Caco-2 (cell line): Measurements from ENCODE around the gene NDUFC2. TPM values are rescaled to one million over a fixed set of nuclear protein-coding genes. Genes with fewer than 3 reads are reported as not detected.
"Not testable (repeated sequence)": the region's sequence is repeated elsewhere in the genome, so short reads cannot be mapped to it uniquely, and the experiment has no call there.

Experiments
- BruUV-seq: library from RNA; stranded (reverse); fragments of 400-500 nt; replicated peaks from 2 replicates; lab custom pipeline; 2021; lab: Mats Ljungman, UMichigan
- CTCF ChIA-PET: fragments of 300-600 bp; sonication (Branson Sonifier 250); formaldehyde crosslinking; loops from one replicate; lab custom pipeline; 2022; ENCODE audit warnings: antibody characterized with exemption; lab: Charles Lee
- POLR2A ChIA-PET: fragments of 300-600 bp; sonication (Branson Sonifier 250); formaldehyde crosslinking; loops from one replicate; lab custom pipeline; 2022; ENCODE audit warnings: antibody characterized with exemption; lab: Charles Lee
- DNase-seq, 2 experiments: peaks; one replicate each; pipeline versions ENCODE4 v3.0.0 to v3.0.0-alpha.2; 2020 to 2022
- H3K27me3 ChIP-seq: replicated peaks from 2 replicates; pipeline ENCODE4 v1.6.0; 2011; ENCODE audit warnings: low read length; ENCODE audit not compliant: control insufficient read depth, insufficient read depth
- H3K36me3 ChIP-seq: 2 replicates; pipeline ENCODE4 v1.5.1; 2011; ENCODE audit warnings: low read length; ENCODE audit not compliant: control insufficient read depth, insufficient read depth
- H3K4me1 ChIP-seq: fragments of 250-450 bp; sonication (Bioruptor Pico); 2 replicates; pipeline ENCODE4 v1.5.1; 2020; ENCODE audit warnings: mild to moderate bottlenecking
- H3K4me3 ChIP-seq: 2 replicates; pipeline ENCODE4 v1.5.1; 2011; ENCODE audit warnings: low read depth, mild to moderate bottlenecking, control low read depth, low read length
- H3K9me3 ChIP-seq: fragments of 250-450 bp; sonication (Bioruptor Pico); 2 replicates; pipeline ENCODE4 v1.5.1; 2020; ENCODE audit warnings: mild to moderate bottlenecking, moderate library complexity
- H3K27ac Mint-ChIP-seq: one replicate; pipeline ENCODE4 v1.8.0; 2022; ENCODE audit warnings: mixed read lengths; ENCODE audit not compliant: unreplicated experiment
- H3K27me3 Mint-ChIP-seq: one replicate; pipeline ENCODE4 v1.8.0; 2022; ENCODE audit warnings: mixed read lengths; ENCODE audit not compliant: insufficient read depth, unreplicated experiment
- H3K36me3 Mint-ChIP-seq: one replicate; pipeline ENCODE4 v1.8.0; 2022; ENCODE audit warnings: mild to moderate bottlenecking, mixed read lengths; ENCODE audit not compliant: insufficient read depth, unreplicated experiment
- H3K4me1 Mint-ChIP-seq: one replicate; pipeline ENCODE4 v1.8.0; 2022; ENCODE audit warnings: low read depth, mixed read lengths; ENCODE audit not compliant: unreplicated experiment
- H3K4me3 Mint-ChIP-seq: one replicate; pipeline ENCODE4 v1.8.0; 2022; ENCODE audit warnings: mild to moderate bottlenecking, moderate library complexity, mixed read lengths; ENCODE audit not compliant: unreplicated experiment
- H3K9me3 Mint-ChIP-seq: one replicate; pipeline ENCODE4 v1.8.0; 2022; ENCODE audit warnings: mixed read lengths; ENCODE audit not compliant: unreplicated experiment
- CTCF ChIP-seq, 2 experiments: fragments of 200-600 bp in 1 of 2; IDR thresholded peaks; 1 replicate in 1 of 2; 2 replicates in 1 of 2; pipeline versions ENCODE4 v1.5.1 to v1.8.0; 2011 to 2022; ENCODE audit warnings: antibody characterized with exemption in 1 of 2, control low read depth in 1 of 2, inconsistent platforms in 1 of 2, low read depth in 1 of 2, low read length in 1 of 2, mild to moderate bottlenecking in 1 of 2, moderate library complexity in 1 of 2; ENCODE audit not compliant: insufficient read depth in 1 of 2, severe bottlenecking in 1 of 2, unreplicated experiment in 1 of 2
- intact Hi-C: fragments of 100-400 bp; cut with micrococcal nuclease; formaldehyde crosslinking; loops from one replicate; pipeline ENCODE4 v1.10.0; 2022; ENCODE audit not compliant: unreplicated experiment
- total RNA-seq: library from RNA; stranded (reverse); gene quantifications from 2 replicates; pipeline ENCODE4 v1.2.3, GENCODE V29; 2022

NDUFC2 gene
- total RNA-seq, 1 experiment from 2014 or later = 732 TPM

GRCh38 chr11:78078218-78079167 is 1.2 kb downstream of the NDUFC2 start:
- Mint-ChIP-seq H3K27ac (peak overlapping the region; percentile 52), H3K4me3 (peak overlapping the region; percentile 76), H3K9me3 (peaks cover 13% of the 10 kb centered on the region), H3K4me1 (peaks cover 38% of the 10 kb centered on the region), H3K36me3 (peaks cover 34% of the 10 kb centered on the region), H3K27me3 (no peaks in the 10 kb centered on the region)
- intact Hi-C loops = loop anchor here (1.0 to 5.0 kb wide), 5 partner anchors 12 to 109 kb away; partner anchors contain the start of genes ALG8, KCTD21, THRSP and USP35
- no peak for DNase-seq
- Histone ChIP-seq H3K36me3 (peaks cover 4% of the 10 kb centered on the region; the same call in 1 of the 2 replicates), H3K9me3 (no peaks in the 10 kb centered on the region), H3K4me3 (peak overlapping the region; percentile 73), H3K27me3 (no peaks in the 10 kb centered on the region), H3K4me1 (peaks cover 49% of the 10 kb centered on the region)
- no TSS peak for BruUV-seq
- POLR2A ChIA-PET = interaction anchor here (0.5 to 1.9 kb wide), 5 partner anchors 12 to 414 kb away, joined by 3 to 12 read pairs (median 3); partner anchors contain the start of genes ALG8 and INTS4
- CTCF ChIA-PET = interaction anchor here (0.6 to 3.0 kb wide), 9 partner anchors 8 to 61 kb away, joined by 3 to 26 read pairs (median 4); partner anchors contain the start of gene ALG8
- TF ChIP-seq CTCF (IDR thresholded peaks at IDR 0.05; ENCODE audit: insufficient read depth in 1 of 2, low read depth in 1 of 2, low read length in 1 of 2, severe bottlenecking in 1 of 2, unreplicated experiment in 1 of 2) = no peak

- POLR2A ChIA-PET = interaction anchor here (0.6 to 0.9 kb wide), 2 partner anchors 15 to 378 kb away, joined by 3 read pairs; no protein-coding TSS in a partner anchor
- CTCF ChIA-PET = interaction anchor here (0.6 to 3.0 kb wide), 4 partner anchors 14 to 31 kb away, joined by 3 to 26 read pairs (median 8); no protein-coding TSS in a partner anchor
- peak overlapping the region; percentile 76 for H3K4me3 Mint-ChIP-seq
- H3K36me3 ChIP-seq, H3K9me3 ChIP-seq, H3K27me3 Mint-ChIP-seq, BruUV-seq, DNase-seq, H3K27me3 ChIP-seq: not testable (repeated sequence)
- Histone ChIP-seq H3K4me3 (peak overlapping the region; percentile 73; the same call in 1 of the 2 replicates), H3K4me1 (peaks cover 56% of the 10 kb centered on the region)
- H3K36me3 Mint-ChIP-seq = peaks cover 41% of the 10 kb centered on the region
- H3K27ac Mint-ChIP-seq = peak overlapping the region; percentile 52
- H3K4me1 Mint-ChIP-seq = peaks cover 42% of the 10 kb centered on the region
- intact Hi-C loops = loop anchor here (5.0 kb wide), 1 partner anchor 110 kb away; the partner anchor contains the start of genes KCTD21 and USP35
- H3K9me3 Mint-ChIP-seq = peaks cover 13% of the 10 kb centered on the region
Measured at GRCh38 chr11:78077592-78077991, 2.1 kb downstream of the NDUFC2 start.

- no peaks in the 10 kb centered on the region for H3K9me3 ChIP-seq
- no peak for DNase-seq
- H3K4me1 Mint-ChIP-seq = peaks cover 45% of the 10 kb centered on the region
- peaks cover 10% of the 10 kb centered on the region for H3K9me3 Mint-ChIP-seq
- intact Hi-C loops = loop anchor here (5.0 kb wide), 1 partner anchor 110 kb away; the partner anchor contains the start of genes KCTD21 and USP35
- no peaks in the 10 kb centered on the region for H3K27me3 Mint-ChIP-seq
- H3K27me3 ChIP-seq = no peaks in the 10 kb centered on the region
- POLR2A ChIA-PET = interaction anchor here (0.6 kb wide), 1 partner anchor 377 kb away, joined by 3 read pairs; no protein-coding TSS in a partner anchor
- H3K36me3 Mint-ChIP-seq = peaks cover 46% of the 10 kb centered on the region
- peak overlapping the region; percentile 22 for H3K4me3 Mint-ChIP-seq
- TF ChIP-seq CTCF (IDR thresholded peaks at IDR 0.05; ENCODE audit: insufficient read depth in 1 of 2, low read depth in 1 of 2, low read length in 1 of 2, severe bottlenecking in 1 of 2, unreplicated experiment in 1 of 2) = no peak
- no peak overlapping the region for H3K4me3 ChIP-seq
- BruUV-seq = no TSS peak
- CTCF ChIA-PET = interaction anchor here (1.1 to 3.0 kb wide), 2 partner anchors 15 to 28 kb away, joined by 3 to 26 read pairs; no protein-coding TSS in a partner anchor
- peaks cover 5% of the 10 kb centered on the region; the same call in 1 of the 2 replicates for H3K36me3 ChIP-seq
- H3K4me1 ChIP-seq = peaks cover 57% of the 10 kb centered on the region
- H3K27ac Mint-ChIP-seq = peak overlapping the region; percentile 4
Measured at GRCh38 chr11:78076733-78077403, 2.8 kb downstream of the NDUFC2 start.
